ENCODE results near the gene DOCK1. TPM values are rescaled to one million over a fixed set of nuclear protein-coding genes. Genes with fewer than 3 reads are reported as not detected.

Gene DOCK1
- polyA plus RNA-seq, 1 of the 3 experiments (the other 2 are of a cell fraction), result 15.5 TPM

DNA sequence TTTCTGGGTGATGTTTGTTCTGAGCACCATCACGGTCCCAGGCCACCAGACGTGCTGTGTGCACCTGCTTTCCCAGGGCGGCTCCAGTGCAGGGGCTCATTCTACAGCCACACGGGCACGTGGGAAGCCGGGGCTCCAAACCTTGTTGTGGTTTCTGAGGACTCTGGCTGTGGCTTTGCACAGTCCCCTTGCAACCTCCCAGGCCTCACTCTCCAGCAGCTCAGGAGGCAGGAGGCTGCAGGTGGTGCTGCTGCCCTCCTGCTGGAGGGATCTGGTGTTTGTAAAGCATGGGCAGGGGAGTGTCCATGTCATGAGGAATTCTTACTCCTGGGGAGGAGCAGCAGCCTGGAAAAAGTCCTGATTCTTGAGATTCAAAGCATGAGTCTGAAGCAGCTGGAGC, 236.9 kb downstream of the DOCK1 start (continued):
- no peak for TF ChIP-seq SIN3A (IDR thresholded peaks at IDR 0.05; ENCODE audit: borderline replicate concordance, low read depth, low read length)

DNA sequence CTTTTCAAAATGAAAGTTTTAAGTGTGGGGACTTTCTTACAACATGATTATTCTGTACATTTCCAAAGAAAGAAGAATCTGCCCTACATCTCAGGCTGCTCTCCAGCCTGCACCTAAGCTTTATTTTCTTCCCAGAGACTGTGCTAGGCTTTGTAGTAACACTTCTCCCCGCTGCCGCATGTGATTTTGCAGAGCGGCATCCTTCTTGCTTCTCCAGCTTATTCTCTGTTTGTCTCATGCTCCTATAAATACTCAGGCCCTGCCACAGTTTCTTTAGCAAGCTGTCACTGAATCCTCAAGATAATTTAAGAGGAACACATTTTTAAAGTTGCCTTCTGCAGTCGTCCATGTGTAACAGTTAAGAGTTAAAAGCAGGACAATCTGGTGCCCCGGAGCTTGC, 237.6 kb downstream of the DOCK1 start:
- no peak for DNase-seq
- 89% methylated on average over 5 of the region's 5 CpGs for WGBS (ENCODE audit: low lambda C conversion rate)
- no peak overlapping the region for H3K4me2 ChIP-seq
- peaks cover 0 to 10% of the 10 kb centered on the region in 2 experiments for H3K36me3 ChIP-seq (replicated peaks in 1 of 2; ENCODE audit: control insufficient read depth in 1 of 2, insufficient read depth in 2 of 2, low read length in 1 of 2)
- H3F3A ChIP-seq (replicated peaks; ENCODE audit: insufficient read depth), result peaks cover 14% of the 10 kb centered on the region
- H3K4me3 ChIP-seq (ENCODE audit: low read depth in 2 of 2, low read length in 1 of 2), result no peak overlapping the region
- TF ChIP-seq TAF1 (IDR thresholded peaks at IDR 0.05; ENCODE audit: borderline replicate concordance, low read depth, low read length) (no peak), CHD2 (IDR thresholded peaks at IDR 0.05; ENCODE audit: low read length, partially characterized antibody) (no peak), NFIC (IDR thresholded peaks at IDR 0.05; ENCODE audit: borderline replicate concordance) (no peak), FOSL2 (IDR thresholded peaks at IDR 0.05; ENCODE audit: borderline replicate concordance, low read depth) (no peak), SIN3A (IDR thresholded peaks at IDR 0.05; ENCODE audit: borderline replicate concordance, low read depth, low read length) (no peak), POLR2AphosphoS5 (IDR thresholded peaks at IDR 0.05; ENCODE audit: low read depth, low read length) (no peak), GATA2 (CRISPR knock-in tag; IDR thresholded peaks at IDR 0.05) (no peak), ELF1 (IDR thresholded peaks at IDR 0.05) (no peak), JUND (IDR thresholded peaks at IDR 0.05) (no peak)
- TF ChIP-seq, protein P1, sequence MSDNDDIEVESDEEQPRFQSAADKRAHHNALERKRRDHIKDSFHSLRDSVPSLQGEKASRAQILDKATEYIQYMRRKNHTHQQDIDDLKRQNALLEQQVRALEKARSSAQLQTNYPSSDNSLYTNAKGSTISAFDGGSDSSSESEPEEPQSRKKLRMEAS (IDR thresholded peaks at IDR 0.05; ENCODE audit: low read depth), result no peak
- H2AFZ ChIP-seq (ENCODE audit: low read depth), result no peak overlapping the region
- peaks cover 0 to 28% of the 10 kb centered on the region in 2 experiments; a peak in 2 of 4 replicates for H3K4me1 ChIP-seq (ENCODE audit: control insufficient read depth in 1 of 2, insufficient read depth in 2 of 2, low read depth in 1 of 2, low read length in 1 of 2)
- H4K20me1 ChIP-seq (ENCODE audit: insufficient read depth), result no peaks in the 10 kb centered on the region
- no peak overlapping the region for H3K9ac ChIP-seq
- no peaks in the 10 kb centered on the region for H3K79me2 ChIP-seq (ENCODE audit: insufficient read depth)
- H3K27me3 ChIP-seq (ENCODE audit: insufficient read depth), result no peaks in the 10 kb centered on the region
- no peak overlapping the region for H3K27ac ChIP-seq (ENCODE audit: low read depth in 2 of 2, low read length in 1 of 2)
- H3K9me2 ChIP-seq, result no peaks in the 10 kb centered on the region
- ChIA-PET POLR2A (no interaction called here), CTCF (interaction anchor here (0.6 kb wide), 1 partner anchor 17 kb away, joined by 3 read pairs; no protein-coding TSS in a partner anchor)
- no peaks in the 10 kb centered on the region for H3K9me3 ChIP-seq

DNA sequence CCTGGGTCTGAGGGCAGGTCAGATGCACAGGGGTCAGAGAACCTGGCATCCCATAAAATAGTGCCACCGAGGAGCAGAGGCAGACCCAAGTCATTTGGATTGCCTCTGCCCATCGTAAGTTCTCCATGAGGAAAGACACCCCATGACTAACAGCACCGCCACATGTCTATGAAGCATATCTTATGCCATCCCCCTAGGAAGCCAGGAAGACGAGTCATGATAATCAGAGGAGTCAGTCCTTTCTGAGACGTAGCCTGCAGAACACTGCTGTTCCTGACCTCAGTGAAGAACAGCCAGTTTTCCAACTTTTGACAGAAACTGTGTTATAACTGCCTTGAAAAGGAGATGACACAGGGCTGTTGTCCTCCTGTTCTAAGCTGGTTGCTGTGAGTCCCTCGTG, 239.9 kb downstream of the DOCK1 start:
- no peak overlapping the region for H3K4me3 ChIP-seq (ENCODE audit: low read depth in 2 of 2, low read length in 1 of 2)
- H3K9me3 ChIP-seq, result no peaks in the 10 kb centered on the region
- H3K4me2 ChIP-seq, result no peak overlapping the region; the same call in 1 of the 2 replicates
- H3K9me2 ChIP-seq, result no peaks in the 10 kb centered on the region
- WGBS (ENCODE audit: low lambda C conversion rate), result 22% methylated on average over 4 of the region's 6 CpGs
- ChIA-PET CTCF (interaction anchor here (1.1 kb wide), 1 partner anchor 13 kb away, joined by 3 read pairs; no protein-coding TSS in a partner anchor), POLR2A (no interaction called here)
- no peaks in the 10 kb centered on the region for H4K20me1 ChIP-seq (ENCODE audit: insufficient read depth)
- peaks cover 35% of the 10 kb centered on the region for H3F3A ChIP-seq (replicated peaks; ENCODE audit: insufficient read depth)
- no peaks in the 10 kb centered on the region for H3K36me3 ChIP-seq (replicated peaks in 1 of 2; ENCODE audit: control insufficient read depth in 1 of 2, insufficient read depth in 2 of 2, low read length in 1 of 2)
- H3K27me3 ChIP-seq (ENCODE audit: insufficient read depth), result no peaks in the 10 kb centered on the region
- H3K4me1 ChIP-seq (ENCODE audit: control insufficient read depth in 1 of 2, insufficient read depth in 2 of 2, low read depth in 1 of 2, low read length in 1 of 2), result peaks cover 5 to 45% of the 10 kb centered on the region in 2 experiments
- H3K27ac ChIP-seq (ENCODE audit: low read depth in 2 of 2, low read length in 1 of 2), result peak overlapping the region in 1 of 2 experiments; percentile 96; a peak in 2 of 4 replicates
- H3K79me2 ChIP-seq (ENCODE audit: insufficient read depth), result no peaks in the 10 kb centered on the region
- H3K9ac ChIP-seq, result no peak overlapping the region
- no peak for DNase-seq
- peak; percentile 30; the same call in 1 of the 2 replicates for TF ChIP-seq SIN3A (IDR thresholded peaks at IDR 0.05; ENCODE audit: borderline replicate concordance, low read depth, low read length)
- peak; percentile 72 for TF ChIP-seq TCF12 (IDR thresholded peaks at IDR 0.05)
- TF ChIP-seq, protein P1 (IDR thresholded peaks at IDR 0.05; ENCODE audit: low read depth), result peak; percentile 67
- TF ChIP-seq, protein P2, sequence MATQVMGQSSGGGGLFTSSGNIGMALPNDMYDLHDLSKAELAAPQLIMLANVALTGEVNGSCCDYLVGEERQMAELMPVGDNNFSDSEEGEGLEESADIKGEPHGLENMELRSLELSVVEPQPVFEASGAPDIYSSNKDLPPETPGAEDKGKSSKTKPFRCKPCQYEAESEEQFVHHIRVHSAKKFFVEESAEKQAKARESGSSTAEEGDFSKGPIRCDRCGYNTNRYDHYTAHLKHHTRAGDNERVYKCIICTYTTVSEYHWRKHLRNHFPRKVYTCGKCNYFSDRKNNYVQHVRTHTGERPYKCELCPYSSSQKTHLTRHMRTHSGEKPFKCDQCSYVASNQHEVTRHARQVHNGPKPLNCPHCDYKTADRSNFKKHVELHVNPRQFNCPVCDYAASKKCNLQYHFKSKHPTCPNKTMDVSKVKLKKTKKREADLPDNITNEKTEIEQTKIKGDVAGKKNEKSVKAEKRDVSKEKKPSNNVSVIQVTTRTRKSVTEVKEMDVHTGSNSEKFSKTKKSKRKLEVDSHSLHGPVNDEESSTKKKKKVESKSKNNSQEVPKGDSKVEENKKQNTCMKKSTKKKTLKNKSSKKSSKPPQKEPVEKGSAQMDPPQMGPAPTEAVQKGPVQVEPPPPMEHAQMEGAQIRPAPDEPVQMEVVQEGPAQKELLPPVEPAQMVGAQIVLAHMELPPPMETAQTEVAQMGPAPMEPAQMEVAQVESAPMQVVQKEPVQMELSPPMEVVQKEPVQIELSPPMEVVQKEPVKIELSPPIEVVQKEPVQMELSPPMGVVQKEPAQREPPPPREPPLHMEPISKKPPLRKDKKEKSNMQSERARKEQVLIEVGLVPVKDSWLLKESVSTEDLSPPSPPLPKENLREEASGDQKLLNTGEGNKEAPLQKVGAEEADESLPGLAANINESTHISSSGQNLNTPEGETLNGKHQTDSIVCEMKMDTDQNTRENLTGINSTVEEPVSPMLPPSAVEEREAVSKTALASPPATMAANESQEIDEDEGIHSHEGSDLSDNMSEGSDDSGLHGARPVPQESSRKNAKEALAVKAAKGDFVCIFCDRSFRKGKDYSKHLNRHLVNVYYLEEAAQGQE (IDR thresholded peaks at IDR 0.05; ENCODE audit: low read depth, low read length), result 0 out of 2 replicates have a peak, but pooled peaks have one; percentile 9
- TF ChIP-seq JUND (IDR thresholded peaks at IDR 0.05), result peak; percentile 71
- TF ChIP-seq, protein P3, sequence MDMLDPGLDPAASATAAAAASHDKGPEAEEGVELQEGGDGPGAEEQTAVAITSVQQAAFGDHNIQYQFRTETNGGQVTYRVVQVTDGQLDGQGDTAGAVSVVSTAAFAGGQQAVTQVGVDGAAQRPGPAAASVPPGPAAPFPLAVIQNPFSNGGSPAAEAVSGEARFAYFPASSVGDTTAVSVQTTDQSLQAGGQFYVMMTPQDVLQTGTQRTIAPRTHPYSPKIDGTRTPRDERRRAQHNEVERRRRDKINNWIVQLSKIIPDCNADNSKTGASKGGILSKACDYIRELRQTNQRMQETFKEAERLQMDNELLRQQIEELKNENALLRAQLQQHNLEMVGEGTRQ (IDR thresholded peaks at IDR 0.05; ENCODE audit: borderline replicate concordance, low read depth, low read length), result no peak
- peak; percentile 76; the same call in 1 of the 2 replicates for TF ChIP-seq FOSL2 (IDR thresholded peaks at IDR 0.05; ENCODE audit: borderline replicate concordance, low read depth)
- 0 out of 4 replicates have a peak, but pooled peaks of 1 of the 2 experiments have one; percentile 31 for TF ChIP-seq EP300 (IDR thresholded peaks at IDR 0.05; ENCODE audit: borderline replicate concordance in 1 of 2, low read depth in 1 of 2, low read length in 1 of 2)
- TF ChIP-seq, protein P4, sequence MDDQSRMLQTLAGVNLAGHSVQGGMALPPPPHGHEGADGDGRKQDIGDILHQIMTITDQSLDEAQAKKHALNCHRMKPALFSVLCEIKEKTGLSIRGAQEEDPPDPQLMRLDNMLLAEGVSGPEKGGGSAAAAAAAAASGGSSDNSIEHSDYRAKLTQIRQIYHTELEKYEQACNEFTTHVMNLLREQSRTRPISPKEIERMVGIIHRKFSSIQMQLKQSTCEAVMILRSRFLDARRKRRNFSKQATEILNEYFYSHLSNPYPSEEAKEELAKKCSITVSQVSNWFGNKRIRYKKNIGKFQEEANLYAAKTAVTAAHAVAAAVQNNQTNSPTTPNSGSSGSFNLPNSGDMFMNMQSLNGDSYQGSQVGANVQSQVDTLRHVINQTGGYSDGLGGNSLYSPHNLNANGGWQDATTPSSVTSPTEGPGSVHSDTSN (IDR thresholded peaks at IDR 0.05), result peak; percentile 55
- no peak for TF ChIP-seq GATA2 (CRISPR knock-in tag; IDR thresholded peaks at IDR 0.05)
- no peak for TF ChIP-seq MEF2A (IDR thresholded peaks at IDR 0.05; ENCODE audit: borderline replicate concordance, low read depth)
- H2AFZ ChIP-seq (ENCODE audit: low read depth), result no peak overlapping the region

Data from SK-N-SH (cell line).